Neural cell (in vitro differentiated cells): ENCODE measurements around the gene PDZRN3. TPM values are rescaled to one million over a fixed set of nuclear protein-coding genes. Genes with fewer than 3 reads are reported as not detected.

ENCODE experiments used
- H2AFZ ChIP-seq: fragments of 200-600, 300-800 bp; sonication (generic), shearing (Covaris generic); 2 replicates; pipeline ENCODE4 v1.6.0; 2014; ENCODE audit warnings: low read depth, mild to moderate bottlenecking, antibody characterized with exemption, low read length, moderate library complexity
- H3F3A ChIP-seq: fragments of 200-600 bp; shearing (Covaris generic); 2 replicates; pipeline ENCODE4 v1.6.1; 2016; ENCODE audit warnings: mild to moderate bottlenecking, moderate library complexity, mixed read lengths, antibody characterized with exemption, low read length; ENCODE audit not compliant: insufficient read depth, poor library complexity, severe bottlenecking
- H3K27ac ChIP-seq: fragments of 200-600, 300-800 bp; sonication (generic), shearing (Covaris generic); 2 replicates; pipeline ENCODE4 v1.5.1; 2014; ENCODE audit warnings: mild to moderate bottlenecking, low read length, moderate library complexity
- H3K27me3 ChIP-seq: fragments of 300-800, 200-600 bp; sonication (generic), shearing (Covaris generic); 2 replicates; pipeline ENCODE4 v1.6.0; 2014; ENCODE audit warnings: mild to moderate bottlenecking, low read depth, low read length, moderate library complexity; ENCODE audit not compliant: insufficient read depth
- H3K36me3 ChIP-seq: fragments of 300-800, 200-600 bp; sonication (generic), shearing (Covaris generic); 2 replicates; pipeline ENCODE4 v1.5.1; 2014; ENCODE audit warnings: mild to moderate bottlenecking, antibody characterized with exemption, low read length, moderate library complexity; ENCODE audit not compliant: insufficient read depth
- H3K4me2 ChIP-seq: fragments of 300-800, 200-600 bp; sonication (generic), shearing (Covaris generic); 2 replicates; pipeline ENCODE4 v1.6.0; 2014; ENCODE audit warnings: mild to moderate bottlenecking, low read length
- H3K4me3 ChIP-seq: fragments of 300-800, 200-600 bp; sonication (generic), shearing (Covaris generic); 2 replicates; pipeline ENCODE4 v1.5.1; 2014; ENCODE audit warnings: mild to moderate bottlenecking, low read length, moderate library complexity
- H3K79me2 ChIP-seq: fragments of 200-600 bp; shearing (Covaris generic); replicated peaks from 2 replicates; pipeline ENCODE4 v1.6.0; 2014; ENCODE audit warnings: mild to moderate bottlenecking, low read length, moderate library complexity; ENCODE audit not compliant: insufficient read depth
- H3K9ac ChIP-seq: fragments of 300-800, 200-600 bp; sonication (generic), shearing (Covaris generic); 2 replicates; pipeline ENCODE4 v1.6.1; 2016; ENCODE audit warnings: mild to moderate bottlenecking, low read length, mixed read lengths
- H3K9me2 ChIP-seq: fragments of 200-600 bp; shearing (Covaris generic); 2 replicates; pipeline ENCODE4 v1.6.1; 2016; ENCODE audit warnings: mild to moderate bottlenecking, low read length, mixed read lengths; ENCODE audit not compliant: insufficient read depth
- H3K9me3 ChIP-seq: fragments of 200-600, 300-800 bp; sonication (generic), shearing (Covaris generic); 2 replicates; pipeline ENCODE4 v1.6.1; 2016; ENCODE audit warnings: mild to moderate bottlenecking, mixed run types, low read length, moderate library complexity, mixed read lengths
- H4K20me1 ChIP-seq: fragments of 200-600 bp; shearing (Covaris generic); 2 replicates; pipeline ENCODE4 v1.6.1; 2016; ENCODE audit warnings: mild to moderate bottlenecking, mixed run types; ENCODE audit not compliant: insufficient read depth
- CTCF ChIP-seq: fragments of 450-650 bp; IDR thresholded peaks from 2 replicates; pipeline ENCODE4 v1.5.1; 2014; ENCODE audit warnings: antibody characterized with exemption, mild to moderate bottlenecking, moderate library complexity; ENCODE audit not compliant: poor library complexity, severe bottlenecking
- EP300 ChIP-seq: fragments of 450-650 bp; conservative IDR thresholded peaks from 2 replicates; pipeline ENCODE4 v1.6.1; 2014; ENCODE audit warnings: antibody characterized with exemption, mild to moderate bottlenecking, moderate library complexity; ENCODE audit not compliant: poor library complexity, severe bottlenecking
- EZH2 ChIP-seq: fragments of 200-600, 300-800 bp; shearing (Covaris generic), sonication (generic); IDR thresholded peaks from 2 replicates; pipeline ENCODE4 v1.6.1; 2014; ENCODE audit warnings: antibody characterized with exemption, low read length, borderline replicate concordance, mild to moderate bottlenecking; ENCODE audit not compliant: insufficient read depth, poor library complexity, severe bottlenecking
- MXI1 ChIP-seq: fragments of 450-650 bp; conservative IDR thresholded peaks from 2 replicates; pipeline ENCODE4 v1.6.1; 2014; ENCODE audit warnings: antibody characterized with exemption, mild to moderate bottlenecking; ENCODE audit not compliant: poor library complexity, severe bottlenecking
- POLR2AphosphoS5 ChIP-seq: IDR thresholded peaks from 2 replicates; pipeline ENCODE4 v1.6.1; 2012
- RAD21 ChIP-seq: fragments of 450-650 bp; conservative IDR thresholded peaks from 2 replicates; pipeline ENCODE4 v1.6.1; 2014; ENCODE audit warnings: antibody characterized with exemption, mild to moderate bottlenecking, moderate library complexity
- REST ChIP-seq: IDR thresholded peaks from 2 replicates; pipeline ENCODE4 v1.6.1; 2012; ENCODE audit warnings: borderline replicate concordance
- SMC3 ChIP-seq: fragments of 450-650 bp; conservative IDR thresholded peaks from 2 replicates; pipeline ENCODE4 v1.6.1; 2014; ENCODE audit warnings: antibody characterized with exemption, mild to moderate bottlenecking, moderate library complexity; ENCODE audit not compliant: poor library complexity
- TAF1 ChIP-seq: IDR thresholded peaks from 2 replicates; pipeline ENCODE4 v1.6.1; 2012; ENCODE audit warnings: low read depth
- polyA plus RNA-seq: library from polyadenylated mRNA; depleted of rRNA; stranded (reverse); fragments of >200 nt; gene quantifications from 2 replicates; pipeline ENCODE4 v1.2.3, GENCODE V29; 2014

PDZRN3 gene
- polyA plus RNA-seq, 1 donor from 2014 or later = 1.1 TPM

GRCh38 chr3:73536336-73536895, 88.3 kb downstream of the PDZRN3 start:
- no peaks in the 10 kb centered on the region for H4K20me1 ChIP-seq
- no peaks in the 10 kb centered on the region for H3K27me3 ChIP-seq
- H3K9me3 ChIP-seq = no peaks in the 10 kb centered on the region
- no peak overlapping the region for H3K9ac ChIP-seq
- H2AFZ ChIP-seq = no peak overlapping the region
- H3K4me3 ChIP-seq = no peak overlapping the region
- no peaks in the 10 kb centered on the region for H3K36me3 ChIP-seq
- H3K4me2 ChIP-seq = no peak overlapping the region
- no peaks in the 10 kb centered on the region for H3F3A ChIP-seq
- H3K79me2 ChIP-seq = no peaks in the 10 kb centered on the region
- H3K9me2 ChIP-seq = no peaks in the 10 kb centered on the region
- H3K27ac ChIP-seq = no peak overlapping the region
- TF ChIP-seq EP300 (no peak), POLR2AphosphoS5 (no peak), RAD21 (no peak), REST (no peak), CTCF (no peak)

DNA sequence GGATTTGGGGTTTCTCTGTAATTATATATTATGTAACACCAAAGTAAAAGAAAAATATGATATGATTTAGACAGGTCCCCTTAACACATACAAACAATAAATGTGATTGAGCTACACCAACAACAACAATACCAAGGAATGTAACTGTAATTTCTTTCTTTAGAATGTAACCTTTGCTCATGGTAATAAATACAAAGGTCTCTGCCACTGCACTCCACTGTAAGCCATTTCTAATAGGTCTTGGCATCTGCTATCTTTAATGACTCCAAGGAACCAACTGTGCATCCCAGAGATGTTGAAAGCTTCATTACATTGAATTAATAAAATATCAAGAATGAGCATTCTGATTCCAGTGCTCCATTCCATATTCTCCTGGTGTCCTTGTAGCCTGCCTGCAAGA, 88.8 kb downstream of the PDZRN3 start:
- no peak overlapping the region for H2AFZ ChIP-seq
- H3K9me3 ChIP-seq = no peaks in the 10 kb centered on the region
- H3K4me3 ChIP-seq = no peak overlapping the region
- no peak overlapping the region for H3K4me2 ChIP-seq
- no peaks in the 10 kb centered on the region for H3F3A ChIP-seq
- no peaks in the 10 kb centered on the region for H3K9me2 ChIP-seq
- TF ChIP-seq EP300 = no peak
- no peak for TF ChIP-seq CTCF
- no peak for TF ChIP-seq MXI1
- no peak for TF ChIP-seq TAF1
- TF ChIP-seq REST = no peak
- no peak for TF ChIP-seq RAD21
- no peak for TF ChIP-seq POLR2AphosphoS5
- no peak for TF ChIP-seq EZH2
- no peak for TF ChIP-seq SMC3
- H3K79me2 ChIP-seq = no peaks in the 10 kb centered on the region
- H3K27ac ChIP-seq = no peak overlapping the region
- no peaks in the 10 kb centered on the region for H3K36me3 ChIP-seq
- no peak overlapping the region for H3K9ac ChIP-seq
- no peaks in the 10 kb centered on the region for H3K27me3 ChIP-seq
- no peaks in the 10 kb centered on the region for H4K20me1 ChIP-seq
